Retinal pigment epithelial cell (primary cell): ENCODE data around the gene PLTP.

Experiments used
- DNase-seq: peaks from one replicate; pipeline ENCODE4 v3.0.0-alpha.2; 2010; ENCODE audit warnings: low read depth
- H3K4me3 ChIP-seq: 2 replicates; pipeline ENCODE4 v1.5.1; 2011; ENCODE audit warnings: mild to moderate bottlenecking, low read length, control low read depth, moderate library complexity
- TF ChIP-seq, protein P1 (sequence below): conservative IDR thresholded peaks from 2 replicates; pipeline ENCODE4 v1.5.1; 2011; ENCODE audit warnings: low read depth, low read length, control low read depth, inconsistent platforms

Gene PLTP

GRCh38 chr20:45873409-45874103 is 38.4 kb downstream of the PLTP start:
- TF ChIP-seq, protein P1, sequence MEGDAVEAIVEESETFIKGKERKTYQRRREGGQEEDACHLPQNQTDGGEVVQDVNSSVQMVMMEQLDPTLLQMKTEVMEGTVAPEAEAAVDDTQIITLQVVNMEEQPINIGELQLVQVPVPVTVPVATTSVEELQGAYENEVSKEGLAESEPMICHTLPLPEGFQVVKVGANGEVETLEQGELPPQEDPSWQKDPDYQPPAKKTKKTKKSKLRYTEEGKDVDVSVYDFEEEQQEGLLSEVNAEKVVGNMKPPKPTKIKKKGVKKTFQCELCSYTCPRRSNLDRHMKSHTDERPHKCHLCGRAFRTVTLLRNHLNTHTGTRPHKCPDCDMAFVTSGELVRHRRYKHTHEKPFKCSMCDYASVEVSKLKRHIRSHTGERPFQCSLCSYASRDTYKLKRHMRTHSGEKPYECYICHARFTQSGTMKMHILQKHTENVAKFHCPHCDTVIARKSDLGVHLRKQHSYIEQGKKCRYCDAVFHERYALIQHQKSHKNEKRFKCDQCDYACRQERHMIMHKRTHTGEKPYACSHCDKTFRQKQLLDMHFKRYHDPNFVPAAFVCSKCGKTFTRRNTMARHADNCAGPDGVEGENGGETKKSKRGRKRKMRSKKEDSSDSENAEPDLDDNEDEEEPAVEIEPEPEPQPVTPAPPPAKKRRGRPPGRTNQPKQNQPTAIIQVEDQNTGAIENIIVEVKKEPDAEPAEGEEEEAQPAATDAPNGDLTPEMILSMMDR: no peak
- H3K4me3 ChIP-seq: no peak overlapping the region
- no peak for DNase-seq

DNA sequence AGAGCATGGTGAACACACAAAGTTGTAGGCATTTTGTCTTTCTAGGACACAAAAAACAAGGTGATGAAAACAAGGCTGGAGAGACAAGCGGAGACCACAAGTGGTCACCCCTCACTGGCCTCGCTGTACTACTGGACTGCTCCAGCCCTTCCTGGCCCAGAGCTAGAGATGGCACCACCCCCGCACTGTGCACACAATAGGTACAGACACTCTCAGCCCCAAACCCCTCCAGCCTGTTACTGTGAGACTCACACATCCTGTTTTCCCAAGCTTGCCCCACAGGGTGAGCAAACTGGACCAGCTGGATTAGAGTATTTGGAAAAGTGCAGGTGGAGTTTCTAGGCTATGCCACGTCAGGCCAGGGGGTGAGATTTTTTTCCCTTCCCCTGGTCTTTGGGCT is 39.3 kb downstream of the PLTP start:
- H3K4me3 ChIP-seq: no peak overlapping the region
- DNase-seq: no peak
- TF ChIP-seq, protein P1: no peak

- TF ChIP-seq, protein P1: no peak
- DNase-seq: peak; percentile 46
- no peak overlapping the region for H3K4me3 ChIP-seq
These were observed 44.2 kb downstream of the PLTP start for GRCh38 chr20:45867819-45868176.

GRCh38 chr20:45867136-45867818 is 44.7 kb downstream of the PLTP start:
- TF ChIP-seq, protein P1: no peak
- no peak overlapping the region for H3K4me3 ChIP-seq

GRCh38 chr20:45866454-45866853 is 45.5 kb downstream of the PLTP start:
- no peak for DNase-seq
- no peak overlapping the region for H3K4me3 ChIP-seq
- TF ChIP-seq, protein P1: no peak

More at GRCh38 chr20:45867136-45867818, 44.7 kb downstream of the PLTP start:
- DNase-seq: no peak

DNA sequence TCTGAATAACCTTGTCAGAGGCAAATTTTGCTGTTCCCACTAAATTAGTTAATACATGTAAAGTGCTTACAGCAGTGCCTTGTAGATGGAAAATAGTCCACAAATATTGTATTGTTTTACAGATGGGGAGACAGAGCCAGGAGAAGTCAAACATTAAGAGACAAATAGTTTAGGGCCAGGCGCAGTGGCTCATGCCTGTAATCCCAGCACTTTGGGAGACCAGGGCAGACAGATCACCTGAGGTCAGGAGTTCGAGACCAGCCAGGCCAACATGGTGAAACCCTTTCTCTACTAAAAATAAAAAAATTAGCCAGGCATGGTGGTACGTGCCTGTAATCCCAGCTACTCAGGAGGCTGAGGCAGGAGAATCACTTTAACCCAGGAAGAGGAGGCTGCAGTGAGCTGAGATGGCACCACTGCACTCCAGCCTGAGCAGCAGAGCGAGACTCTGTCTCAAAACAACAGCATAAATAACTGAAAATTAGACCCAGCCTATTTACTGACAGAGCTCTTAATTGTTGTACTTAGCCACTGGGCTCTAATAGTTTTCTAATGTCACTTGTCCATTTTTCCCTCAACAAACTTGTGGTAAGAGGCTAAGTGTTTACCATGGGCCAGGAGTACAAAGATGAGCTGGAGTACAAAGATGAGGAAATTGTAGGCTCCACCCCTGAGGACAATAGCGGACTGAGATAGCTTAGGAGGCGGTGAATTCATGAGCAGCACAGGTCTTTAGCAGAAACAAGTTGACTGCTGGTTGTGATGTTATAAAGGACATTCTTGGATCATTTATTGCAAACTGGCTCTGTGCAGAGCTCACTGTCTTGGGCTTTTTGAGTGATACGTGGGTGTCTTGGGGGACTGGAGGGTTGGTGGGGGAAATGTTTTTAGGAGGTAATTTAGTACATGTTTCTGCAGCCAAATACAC is 48.1 kb downstream of the PLTP start:
- H3K4me3 ChIP-seq: no peak overlapping the region
- TF ChIP-seq, protein P1: no peak
- DNase-seq: no peak
